Inflammatory macrophage treated with lipopolysaccharide for 1 hour (primary cell): ENCODE results near the gene ACOT8.
"Not testable (repeated sequence)": the region's sequence is repeated elsewhere in the genome, so short reads cannot be mapped to it uniquely, and the experiment has no call there.

Experiments used
- DNase-seq, 2 donors: peaks; one replicate each; pipeline ENCODE4 v3.0.0-alpha.2; 2020 to 2022

Gene ACOT8

GRCh38 chr20:45857114-45857881 is at the start of gene ACOT8, which contains the start of gene ZSWIM3:
Gene ACOT8 (minus strand): TSS chr20:45857392. CDS start chr20:45857315, 77 bp downstream.
Gene ZSWIM3 (plus strand): TSS chr20:45857614. CDS start chr20:45857826, 212 bp downstream.
- peak; percentile 100 for DNase-seq

- no peak for DNase-seq
These were observed 48.4 kb upstream of the ACOT8 start for GRCh38 chr20:45905505-45906079.

- DNase-seq, result no peak
These were observed 47.7 kb upstream of the ACOT8 start for GRCh38 chr20:45904583-45905504.

GRCh38 chr20:45902199-45902701 is 45.1 kb upstream of the ACOT8 start:
- DNase-seq, result no peak

GRCh38 chr20:45901332-45901731 is 44.1 kb upstream of the ACOT8 start:
- DNase-seq, result not testable (repeated sequence)

- DNase-seq, result no peak
These were observed 42.0 kb upstream of the ACOT8 start for GRCh38 chr20:45899046-45899835.

GRCh38 chr20:45898285-45898684 is 41.1 kb upstream of the ACOT8 start:
- no peak for DNase-seq

- no peak for DNase-seq
These were observed 40.5 kb upstream of the ACOT8 start for GRCh38 chr20:45897692-45898091.

- DNase-seq, result no peak
These were observed 40.1 kb upstream of the ACOT8 start for GRCh38 chr20:45897289-45897688.

- no peak for DNase-seq
These were observed 39.5 kb upstream of the ACOT8 start for GRCh38 chr20:45896641-45897161.

- no peak for DNase-seq
These were observed 37.6 kb upstream of the ACOT8 start for GRCh38 chr20:45894797-45895196.

GRCh38 chr20:45893831-45894230 is 36.6 kb upstream of the ACOT8 start:
- DNase-seq, result no peak

GRCh38 chr20:45892828-45893500 is 35.8 kb upstream of the ACOT8 start:
- DNase-seq, result no peak

GRCh38 chr20:45892049-45892825 is 35.0 kb upstream of the ACOT8 start:
- peak; percentile 29 to 32 for DNase-seq

- peak; percentile 60 to 70 for DNase-seq
These were observed 34.1 kb upstream of the ACOT8 start, which contains the start of the genes CTSA and NEURL2 for GRCh38 chr20:45890985-45891983. Gene CTSA (plus strand): TSS chr20:45891335. CDS start chr20:45891569, 234 bp downstream. Gene NEURL2 (minus strand): TSS chr20:45891208. CDS start chr20:45890991, 217 bp downstream.

- peak; percentile 56 to 81 for DNase-seq
These were observed 33.1 kb upstream of the ACOT8 start for GRCh38 chr20:45890077-45890984.

GRCh38 chr20:45888681-45889080 is 31.5 kb upstream of the ACOT8 start:
- DNase-seq, result no peak

GRCh38 chr20:45887346-45887715 is 30.1 kb upstream of the ACOT8 start, which contains the start of gene SPATA25:
Gene SPATA25 (minus strand): TSS chr20:45887622. CDS start chr20:45887590, 32 bp downstream.
- DNase-seq, result no peak
